Endothelial cell of umbilical vein (primary cell): ENCODE data around the gene PSMB4. TPM values are rescaled to one million over a fixed set of nuclear protein-coding genes. Genes with fewer than 3 reads are reported as not detected.

ENCODE experiments used
- BruUV-seq: library from RNA; stranded (reverse); fragments of 400-500 nt; replicated peaks from 2 replicates; lab custom pipeline; 2021; lab: Mats Ljungman, UMichigan
- CTCF ChIA-PET: fragments of 300-600, 350-600 bp; sonication (Branson Sonifier 250); formaldehyde crosslinking; loops from one replicate; lab custom pipeline; 2021; ENCODE audit warnings: antibody characterized with exemption, inconsistent platforms; lab: Charles Lee
- POLR2A ChIA-PET: fragments of 300-600, 350-600 bp; sonication (Branson Sonifier 250); formaldehyde crosslinking; loops from one replicate; lab custom pipeline; 2021; ENCODE audit warnings: antibody characterized with exemption, inconsistent platforms; lab: Charles Lee
- DNase-seq: peaks from one replicate; pipeline ENCODE4 v3.0.0-alpha.2; 2011; ENCODE audit warnings: low read depth, low spot score
- FAIRE-seq: peaks from 2 replicates; lab custom pipeline; 2011; peaks lifted over from hg19 to GRCh38; lab: Jason Lieb, UNC
- H2AFZ ChIP-seq: 2 replicates; pipeline ENCODE4 v1.6.0; 2012; ENCODE audit warnings: low read depth, low read length, control low read depth, inconsistent platforms
- H3K27ac ChIP-seq: 2 replicates; pipeline ENCODE4 v1.5.1; 2011; ENCODE audit warnings: low read depth, mild to moderate bottlenecking, control low read depth, low read length, moderate library complexity; ENCODE audit not compliant: insufficient read depth
- H3K27me3 ChIP-seq, 2 experiments: 2 replicates each; pipeline versions ENCODE4 v1.6.0 to v1.6.1; 2011; ENCODE audit warnings: low read length in 2 of 2, mixed read lengths in 1 of 2; ENCODE audit not compliant: control insufficient read depth in 2 of 2, insufficient read depth in 2 of 2
- H3K36me3 ChIP-seq, 2 experiments: 2 replicates in 1 of 2; 3 replicates in 1 of 2; pipeline ENCODE4 v1.5.1; 2011; ENCODE audit warnings: low read length in 2 of 2, mild to moderate bottlenecking in 1 of 2, moderate library complexity in 1 of 2; ENCODE audit not compliant: control insufficient read depth in 2 of 2, insufficient read depth in 2 of 2; ENCODE audit errors: extremely low read depth in 1 of 2
- H3K4me1 ChIP-seq: 3 replicates; pipeline ENCODE4 v1.5.1; 2011; ENCODE audit warnings: mild to moderate bottlenecking, low read length; ENCODE audit not compliant: control insufficient read depth, insufficient read depth; ENCODE audit errors: extremely low read depth
- H3K4me2 ChIP-seq: 2 replicates; pipeline ENCODE4 v1.6.1; 2011; ENCODE audit warnings: low read length, control low read depth, mixed read lengths; ENCODE audit not compliant: insufficient read depth
- H3K4me3 ChIP-seq, 3 experiments: fragments of 200-600 bp in 1 of 3; sonication (generic), shearing (Covaris generic) in 1 of 3; replicated peaks in 1 of 3; 2 replicates each; pipeline ENCODE4 v1.5.1; 2011 to 2016; ENCODE audit warnings: control low read depth in 3 of 3, low read length in 3 of 3, mild to moderate bottlenecking in 2 of 3, inconsistent platforms in 1 of 3, low read depth in 1 of 3, moderate library complexity in 1 of 3; ENCODE audit not compliant: insufficient read depth in 1 of 3
- H3K79me2 ChIP-seq: 2 replicates; pipeline ENCODE4 v1.6.0; 2012; ENCODE audit warnings: low read length, inconsistent platforms; ENCODE audit not compliant: control insufficient read depth, insufficient read depth
- H3K9ac ChIP-seq: replicated peaks from 2 replicates; pipeline ENCODE3; 2011; ENCODE audit warnings: low read length, control low read depth; ENCODE audit not compliant: insufficient read depth; ENCODE audit errors: extremely low read depth
- H3K9me1 ChIP-seq: replicated peaks from 3 replicates; pipeline ENCODE4 v1.6.0; 2011; ENCODE audit warnings: mild to moderate bottlenecking, low read length; ENCODE audit not compliant: control insufficient read depth, insufficient read depth; ENCODE audit errors: extremely low read depth
- H3K9me3 ChIP-seq: replicated peaks from 2 replicates; pipeline ENCODE4 v1.5.1; 2012; ENCODE audit warnings: low read length, inconsistent platforms; ENCODE audit not compliant: control insufficient read depth, insufficient read depth
- H4K20me1 ChIP-seq: replicated peaks from 2 replicates; pipeline ENCODE3; 2011; ENCODE audit warnings: mild to moderate bottlenecking, low read length; ENCODE audit not compliant: control insufficient read depth, insufficient read depth; ENCODE audit errors: extremely low read depth
- CTCF ChIP-seq, 2 donors: IDR thresholded peaks; 1 replicate in 1 of 2; 2 replicates in 1 of 2; pipeline ENCODE4 v1.5.1; 2011; ENCODE audit warnings: low read length in 2 of 2, mild to moderate bottlenecking in 2 of 2, moderate library complexity in 2 of 2, control low read depth in 1 of 2, inconsistent platforms in 1 of 2, low read depth in 1 of 2; ENCODE audit not compliant: insufficient read depth in 1 of 2; ENCODE audit errors: extremely low read depth in 1 of 2
- EZH2 ChIP-seq: IDR thresholded peaks from 2 replicates; pipeline ENCODE4 v1.6.1; 2012; ENCODE audit warnings: borderline replicate concordance, low read depth, mild to moderate bottlenecking, moderate library complexity, low read length, inconsistent platforms; ENCODE audit not compliant: severe bottlenecking
- FOS ChIP-seq: IDR thresholded peaks from 2 replicates; pipeline ENCODE4 v1.6.1; 2011; ENCODE audit warnings: mild to moderate bottlenecking, low read length, moderate library complexity, borderline replicate concordance; ENCODE audit not compliant: insufficient read depth
- GATA2 ChIP-seq: IDR thresholded peaks from 2 replicates; pipeline ENCODE4 v1.7.0; 2011; ENCODE audit warnings: low read depth, mild to moderate bottlenecking, moderate library complexity, mixed read lengths, low read length; ENCODE audit not compliant: insufficient read length, insufficient read depth
- JUN ChIP-seq: IDR thresholded peaks from 2 replicates; pipeline ENCODE4 v1.6.1; 2011; ENCODE audit warnings: borderline replicate concordance, low read depth; ENCODE audit not compliant: insufficient read length, insufficient read depth
- MYC ChIP-seq: IDR thresholded peaks from one replicate; pipeline ENCODE4 v1.6.1; 2011; ENCODE audit warnings: mild to moderate bottlenecking, low read depth, low read length
- POLR2A ChIP-seq: IDR thresholded peaks from 2 replicates; pipeline ENCODE4 v1.6.1; 2012; ENCODE audit warnings: low read depth, mild to moderate bottlenecking, control low read depth, low read length
- POLR2AphosphoS5 ChIP-seq: IDR thresholded peaks from 2 replicates; pipeline ENCODE4 v1.6.1; 2012; ENCODE audit warnings: low read depth, mild to moderate bottlenecking, control low read depth, low read length, moderate library complexity; ENCODE audit not compliant: insufficient read depth
- dilution Hi-C: fragments of 300-500 bp; cut with MboI; formaldehyde crosslinking; loops from one replicate; pipeline ENCODE4 v1.15.0; 2019; ENCODE audit warnings: low sequenced_read_pairs; ENCODE audit not compliant: extremely low pct_ligation_motif_present
- intact Hi-C: fragments of 100-400 bp; cut with micrococcal nuclease; formaldehyde crosslinking; loops from one replicate; pipeline ENCODE4 v1.10.0; 2022
- polyA plus RNA-seq, 4 experiments: library from polyadenylated mRNA; depleted of rRNA in 3 of 4; stranded (reverse) in 3 of 4; unstranded in 1 of 4; fragments of >200 nt; gene quantifications; 2 replicates each; pipeline versions ENCODE4 v1.2.1 to v1.2.3, GENCODE V29; 2011 to 2012; ENCODE audit warnings: missing spikeins in 1 of 4
- small RNA-seq: library from RNA; depleted of rRNA; stranded (forward); fragments of <200 nt; gene quantifications from one replicate; pipeline ENCODE3, GENCODE V24; 2012; ENCODE audit warnings: low replicate concordance, low read depth; ENCODE audit not compliant: insufficient read depth, insufficient read length
- total RNA-seq: library from RNA; stranded (reverse); gene quantifications from 2 replicates; pipeline ENCODE4 v1.2.3, GENCODE V29; 2021
- TF ChIP-seq, protein P1 (sequence below): IDR thresholded peaks from 2 replicates; pipeline ENCODE4 v1.6.1; 2011; ENCODE audit not compliant: insufficient read depth, insufficient read length

PSMB4 gene
- total and polyA plus RNA-seq, 2 donors (not counting 3 experiments of a cell fraction or from before 2014, with no cell fraction given), result 335 to 835 TPM

DNA sequence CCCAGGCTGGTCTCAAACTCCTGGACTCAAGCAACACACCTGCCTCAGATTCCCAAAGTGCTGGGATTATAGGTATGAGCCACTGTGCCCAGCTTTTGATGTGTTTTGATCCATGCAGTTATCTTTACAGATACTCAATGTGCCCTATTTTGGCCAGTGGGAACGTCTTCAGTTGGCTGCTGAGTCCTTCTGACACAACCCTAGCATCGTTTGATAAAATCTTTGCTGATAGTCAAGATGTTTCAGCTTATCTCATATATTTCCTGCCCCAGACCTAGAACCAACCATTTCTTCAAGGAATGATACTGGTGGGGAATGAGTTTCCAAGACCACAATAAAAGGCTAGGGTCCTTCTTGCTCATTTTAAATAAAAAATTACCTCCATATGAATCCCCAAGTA, 48.3 kb downstream of the PSMB4 start:
- BruUV-seq, result no TSS peak
- Histone ChIP-seq H3K36me3 (no peaks in the 10 kb centered on the region), H3K4me2 (no peak overlapping the region), H3K9me1 (no peaks in the 10 kb centered on the region), H4K20me1 (peaks cover 3% of the 10 kb centered on the region), H3K4me3 (no peak overlapping the region), H3K27me3 (no peaks in the 10 kb centered on the region), H3K79me2 (peaks cover 81% of the 10 kb centered on the region), H2AFZ (no peak overlapping the region), H3K4me1 (peaks cover 5% of the 10 kb centered on the region), H3K27ac (no peak overlapping the region), H3K9me3 (no peaks in the 10 kb centered on the region), H3K9ac (no peak overlapping the region)
- ChIA-PET POLR2A (no interaction called here), CTCF (interaction anchor here (0.8 to 1.5 kb wide), 3 partner anchors 41 to 389 kb away, joined by 3 to 4 read pairs (median 4); no protein-coding TSS in a partner anchor)
- no peak for FAIRE-seq
- DNase-seq, result no peak
- intact Hi-C loops (no loop called here), dilution Hi-C loops (no loop called here)
- TF ChIP-seq POLR2A, result no peak
- no peak for TF ChIP-seq POLR2AphosphoS5
- TF ChIP-seq FOS, result no peak
- no peak for TF ChIP-seq MYC
- TF ChIP-seq EZH2, result no peak
- TF ChIP-seq, protein P1, sequence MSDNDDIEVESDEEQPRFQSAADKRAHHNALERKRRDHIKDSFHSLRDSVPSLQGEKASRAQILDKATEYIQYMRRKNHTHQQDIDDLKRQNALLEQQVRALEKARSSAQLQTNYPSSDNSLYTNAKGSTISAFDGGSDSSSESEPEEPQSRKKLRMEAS, result no peak
- TF ChIP-seq CTCF (IDR thresholded peaks at IDR 0.05; ENCODE audit: extremely low read depth in 1 of 2, insufficient read depth in 1 of 2, low read depth in 1 of 2, low read length in 2 of 2), result no peak
- no peak for TF ChIP-seq GATA2
- TF ChIP-seq JUN, result no peak

Small RNAs within 50 kb of the gene (small RNA-seq; reads per million reads assigned to genes)
- gene RNY4P25, result not detected

Other genes with a start within 250 kb of the PSMB4 start
- not detected in 2 replicates for gene TNFAIP8L2, start 242.9 kb upstream of the PSMB4 start, total RNA-seq
- 0.06 TPM in 1 of 2 replicates, not detected in the other for gene TNFAIP8L2, start 242.9 kb upstream of the PSMB4 start, polyA plus RNA-seq
- 6.4 and 8.2 TPM in 2 replicates for gene LYSMD1, start 233.7 kb upstream of the PSMB4 start, total RNA-seq
- 1.7 and 2.1 TPM in 2 replicates for gene LYSMD1, start 233.7 kb upstream of the PSMB4 start, polyA plus RNA-seq
- 43.1 and 49.0 TPM in 2 replicates for gene SCNM1, start 233.4 kb upstream of the PSMB4 start, total RNA-seq
- gene SCNM1, start 233.4 kb upstream of the PSMB4 start, polyA plus RNA-seq, result 14.1 and 17.3 TPM in 2 replicates
- 1.4 TPM in 2 replicates for gene TMOD4, start 223.6 kb upstream of the PSMB4 start, total RNA-seq
- 0.22 TPM in 1 of 2 replicates, not detected in the other for gene TMOD4, start 223.6 kb upstream of the PSMB4 start, polyA plus RNA-seq
- 83.1 and 85.2 TPM in 2 replicates for gene VPS72, start 209.4 kb upstream of the PSMB4 start, total RNA-seq
- 73.1 and 76.2 TPM in 2 replicates for gene VPS72, start 209.4 kb upstream of the PSMB4 start, polyA plus RNA-seq
- gene PIP5K1A, start 201.0 kb upstream of the PSMB4 start, total RNA-seq, result 72.1 and 77.0 TPM in 2 replicates
- gene PIP5K1A, start 201.0 kb upstream of the PSMB4 start, polyA plus RNA-seq, result 79.3 and 89.2 TPM in 2 replicates
- gene PSMD4, start 144.8 kb upstream of the PSMB4 start, total RNA-seq, result 181 and 184 TPM in 2 replicates
- 251 and 266 TPM in 2 replicates for gene PSMD4, start 144.8 kb upstream of the PSMB4 start, polyA plus RNA-seq
- gene ZNF687, start 117.3 kb upstream of the PSMB4 start, total RNA-seq, result 15.5 and 17.9 TPM in 2 replicates
- gene ZNF687, start 117.3 kb upstream of the PSMB4 start, polyA plus RNA-seq, result 20.1 and 30.9 TPM in 2 replicates
- gene PI4KB, start 72.2 kb upstream of the PSMB4 start, total RNA-seq, result 58.3 and 60.9 TPM in 2 replicates
- 63.3 and 67.8 TPM in 2 replicates for gene PI4KB, start 72.2 kb upstream of the PSMB4 start, polyA plus RNA-seq
- gene RFX5, start 52.3 kb upstream of the PSMB4 start, total RNA-seq, result 46.3 and 52.8 TPM in 2 replicates
- 18.9 and 23.5 TPM in 2 replicates for gene RFX5, start 52.3 kb upstream of the PSMB4 start, polyA plus RNA-seq
- 12.4 and 18.0 TPM in 2 replicates for gene SELENBP1, start 26.9 kb upstream of the PSMB4 start, total RNA-seq
- gene SELENBP1, start 26.9 kb upstream of the PSMB4 start, polyA plus RNA-seq, result 37.3 and 40.6 TPM in 2 replicates
- gene POGZ, start 59.9 kb downstream of the PSMB4 start, total RNA-seq, result 91.2 and 96.7 TPM in 2 replicates
- gene POGZ, start 59.9 kb downstream of the PSMB4 start, polyA plus RNA-seq, result 49.2 and 50.7 TPM in 2 replicates
- gene CGN, start 111.8 kb downstream of the PSMB4 start, total RNA-seq, result 0.73 and 1.2 TPM in 2 replicates
- gene CGN, start 111.8 kb downstream of the PSMB4 start, polyA plus RNA-seq, result 0.32 and 0.37 TPM in 2 replicates
- gene TUFT1, start 140.7 kb downstream of the PSMB4 start, total RNA-seq, result 4.3 TPM in 2 replicates
- gene TUFT1, start 140.7 kb downstream of the PSMB4 start, polyA plus RNA-seq, result 4.3 and 5.1 TPM in 2 replicates
- 24.5 and 24.9 TPM in 2 replicates for gene SNX27, start 212.5 kb downstream of the PSMB4 start, total RNA-seq
- 7.7 and 8.1 TPM in 2 replicates for gene SNX27, start 212.5 kb downstream of the PSMB4 start, polyA plus RNA-seq